ENCODE results near the gene PAK6.

Gene PAK6

GRCh38 chr15:40323953-40324937 is 85.4 kb downstream of the PAK6 start:
- no peak for FAIRE-seq
- no peak for DNase-seq (ENCODE audit: extremely low spot score, insufficient read length, low read depth)

- DNase-seq (ENCODE audit: extremely low spot score, insufficient read length, low read depth) (no peak), FAIRE-seq (no peak)
These were observed 86.3 kb downstream of the PAK6 start for GRCh38 chr15:40325188-40325587.

DNA sequence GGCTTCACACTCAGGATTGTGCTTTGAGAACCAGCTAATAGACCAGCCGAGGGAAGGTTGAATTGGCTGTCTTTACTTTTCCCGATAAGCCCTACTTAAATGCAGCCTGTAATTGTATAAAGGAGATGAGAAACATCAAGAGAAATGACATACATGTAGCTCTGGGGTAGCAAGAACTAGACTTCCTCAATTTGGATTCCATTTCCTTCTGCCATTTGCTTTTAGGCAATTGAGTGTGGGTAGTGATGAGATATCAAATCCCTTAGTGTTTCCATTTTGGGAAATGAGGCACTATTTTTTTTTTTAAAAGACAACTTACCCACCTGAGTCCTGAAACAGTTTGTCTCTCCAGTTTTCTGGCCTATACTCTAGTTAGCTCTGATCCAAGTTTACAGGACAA is 86.8 kb downstream of the PAK6 start:
- FAIRE-seq (no peak), DNase-seq (ENCODE audit: extremely low spot score, insufficient read length, low read depth) (no peak)

Data from GM18507 (cell line).